Ishikawa (cell line): ENCODE results near the gene GFY.
A peak's percentile ranks its signal among the peaks of the same experiment; 100 is the strongest.

Experiments
- CEBPB ChIP-seq: IDR thresholded peaks from 2 replicates; pipeline ENCODE4 v1.6.1; 2012
- CREB1 ChIP-seq: IDR thresholded peaks from 2 replicates; pipeline ENCODE4 v1.6.1; 2012; ENCODE audit warnings: low read depth
- EGR1 ChIP-seq: IDR thresholded peaks from 2 replicates; pipeline ENCODE4 v1.6.1; 2012
- EP300 ChIP-seq: IDR thresholded peaks from 2 replicates; pipeline ENCODE4 v1.6.1; 2012; ENCODE audit warnings: borderline replicate concordance
- MAX ChIP-seq: IDR thresholded peaks from 2 replicates; pipeline ENCODE4 v1.6.1; 2012
- NFIC ChIP-seq: IDR thresholded peaks from 2 replicates; pipeline ENCODE4 v1.6.1; 2012
- RAD21 ChIP-seq: IDR thresholded peaks from 2 replicates; pipeline ENCODE4 v1.6.1; 2012; ENCODE audit warnings: low read depth
- REST ChIP-seq: IDR thresholded peaks from 2 replicates; pipeline ENCODE4 v1.6.1; 2012; ENCODE audit warnings: low read depth, mild to moderate bottlenecking
- TAF1 ChIP-seq: IDR thresholded peaks from 2 replicates; pipeline ENCODE4 v1.6.1; 2012; ENCODE audit warnings: low read depth, mild to moderate bottlenecking
- TCF12 ChIP-seq: IDR thresholded peaks from 2 replicates; pipeline ENCODE4 v1.6.1; 2012; ENCODE audit warnings: low read depth
- TEAD4 ChIP-seq: IDR thresholded peaks from 2 replicates; pipeline ENCODE4 v1.6.1; 2012
- USF1 ChIP-seq: IDR thresholded peaks from 2 replicates; pipeline ENCODE4 v1.6.1; 2012
- YY1 ChIP-seq: IDR thresholded peaks from 2 replicates; pipeline ENCODE4 v1.6.1; 2012; ENCODE audit warnings: low read depth
- ZBTB7A ChIP-seq: IDR thresholded peaks from 2 replicates; pipeline ENCODE4 v1.6.1; 2012; ENCODE audit warnings: low read depth

Gene GFY

GRCh38 chr19:49441960-49442350 lies 16.8 kb downstream of the GFY start:
- TF ChIP-seq REST (no peak), CREB1 (no peak), CEBPB (no peak)

GRCh38 chr19:49442354-49442753 lies 17.2 kb downstream of the GFY start:
- no peak for TF ChIP-seq YY1

GRCh38 chr19:49442771-49443365 lies 17.7 kb downstream of the GFY start:
- TF ChIP-seq RAD21 (no peak), EP300 (no peak), TEAD4 (peak; percentile 73), EGR1 (peak; percentile 63; the same call in 1 of the 2 replicates), TCF12 (no peak)

GRCh38 chr19:49443366-49444099 lies 18.3 kb downstream of the GFY start:
- TF ChIP-seq TEAD4 (no peak), RAD21 (peak; percentile 81), NFIC (peak; percentile 21; the same call in 1 of the 2 replicates), CEBPB (no peak), TAF1 (no peak), USF1 (0 out of 2 replicates have a peak, but pooled peaks have one; percentile 20), REST (no peak), YY1 (0 out of 2 replicates have a peak, but pooled peaks have one; percentile 57), EGR1 (peak; percentile 96), MAX (peak; percentile 30; the same call in 1 of the 2 replicates), ZBTB7A (peak; percentile 93), TCF12 (no peak)

GRCh38 chr19:49445997-49446396 lies 20.8 kb downstream of the GFY start:
- TF ChIP-seq CREB1: no peak
- no peak for TF ChIP-seq TAF1
- TF ChIP-seq USF1: no peak
- no peak for TF ChIP-seq RAD21
- TF ChIP-seq CEBPB: no peak

GRCh38 chr19:49447485-49448431 lies 22.6 kb downstream of the GFY start:
- TF ChIP-seq TCF12 (no peak), REST (no peak), USF1 (no peak)
